GM21526 (cell line): ENCODE measurements around the gene TRIM21.
"Not testable (repeated sequence)": the region's sequence is repeated elsewhere in the genome, so short reads cannot be mapped to it uniquely, and the experiment has no call there.

ENCODE experiments used
- ATAC-seq: cut with Tn5 transposase; IDR thresholded peaks from one replicate; pipeline ENCODE4 v1.9.1; 2021; ENCODE audit warnings: moderate library complexity; ENCODE audit not compliant: unreplicated experiment, low FRiP score

Gene TRIM21

DNA sequence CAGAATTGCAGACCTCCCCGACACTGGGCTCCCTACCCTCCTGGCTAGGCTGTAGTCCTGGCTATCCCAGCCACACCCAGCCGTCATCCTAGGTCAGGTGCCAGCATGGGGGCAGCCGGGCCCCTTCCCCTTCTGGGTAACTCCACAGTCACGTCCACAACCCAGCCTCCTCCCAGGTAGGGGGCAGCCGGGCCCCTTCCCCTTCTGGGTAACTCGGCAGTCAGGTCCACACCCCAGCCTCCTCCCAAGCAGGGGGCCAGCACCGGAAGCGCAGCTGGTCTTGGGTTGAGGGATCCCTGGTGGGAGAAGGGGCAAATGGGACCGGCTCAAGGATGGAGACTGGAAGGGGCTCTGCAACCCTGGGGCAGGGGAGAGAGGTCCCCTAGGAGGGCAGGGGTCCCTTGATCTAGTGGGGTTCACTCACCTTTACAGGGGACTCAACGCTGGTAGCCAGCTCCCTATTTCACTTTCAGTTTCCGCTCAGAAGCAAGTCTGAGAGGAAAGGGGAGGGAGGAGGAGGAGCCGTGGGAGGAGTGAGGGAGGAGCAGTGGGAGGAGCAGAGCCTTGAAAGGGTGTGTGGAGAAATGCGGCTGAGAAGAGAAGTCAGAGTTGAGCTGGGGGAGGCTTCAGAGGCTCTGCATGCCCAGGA is at the start of gene TRIM21:
TRIM21 (minus strand) TSS at position 494 of the 649 bp plus-strand sequence. CDS start 3,293 bp downstream, outside the sequence.
- ATAC-seq, result peak; percentile 100

DNA sequence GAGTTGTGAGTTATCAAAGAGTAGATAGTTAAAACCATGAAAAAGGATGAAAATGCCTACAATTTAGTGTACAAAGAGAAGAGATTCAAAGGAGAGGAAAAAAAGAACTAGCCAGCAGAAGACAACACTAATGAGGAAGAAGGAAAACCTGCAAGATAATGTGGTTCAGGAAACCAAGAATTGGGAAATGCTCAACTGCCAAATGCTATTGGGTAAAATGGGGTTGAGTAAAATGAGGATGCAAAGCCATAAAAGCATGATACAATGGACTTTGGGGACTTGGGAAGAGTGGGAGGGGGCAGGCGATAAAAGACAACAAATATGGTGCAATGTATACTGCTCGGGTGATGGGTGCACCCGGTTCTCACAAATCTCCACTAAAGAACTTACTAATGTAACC is 48.0 kb upstream of the TRIM21 start:
- ATAC-seq, result no peak

DNA sequence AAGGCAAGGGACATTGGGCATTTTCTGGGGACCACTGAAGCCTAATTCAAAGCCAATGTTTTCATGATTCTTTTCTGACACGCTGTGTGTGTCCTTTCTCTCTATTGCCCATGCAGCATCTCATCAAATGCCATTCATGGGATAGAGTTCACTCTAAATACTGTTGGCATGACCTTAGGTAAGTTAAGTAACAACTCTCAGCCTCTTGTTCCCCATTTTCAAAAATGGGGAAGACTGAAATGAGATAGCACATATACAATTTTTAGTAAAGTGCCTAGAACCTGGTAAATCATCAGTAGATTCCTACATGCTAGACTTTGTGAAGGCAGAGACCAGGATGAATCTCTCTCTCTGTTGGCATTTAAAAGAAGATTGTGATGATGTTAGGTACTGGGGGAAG is 42.9 kb upstream of the TRIM21 start:
- ATAC-seq, result no peak

DNA sequence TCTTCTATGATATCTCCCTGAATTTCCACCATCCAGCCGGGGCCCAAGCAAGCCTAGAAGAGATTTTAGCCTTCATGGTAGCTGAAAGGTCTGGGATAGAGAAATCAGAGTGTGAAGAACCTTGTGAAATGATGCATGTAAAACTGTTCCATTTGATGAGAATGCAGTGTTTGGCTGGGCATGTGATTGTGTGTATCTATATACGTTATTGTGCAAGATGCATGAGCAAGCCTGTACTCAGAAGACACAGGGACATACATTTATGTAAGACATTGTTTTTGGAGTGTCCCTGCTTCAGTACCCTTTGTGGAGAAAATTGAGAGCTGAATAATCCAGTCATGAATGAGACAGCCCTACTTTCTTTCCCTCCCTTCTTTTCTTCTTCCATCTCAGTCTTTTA is 40.4 kb upstream of the TRIM21 start:
- no peak for ATAC-seq

DNA sequence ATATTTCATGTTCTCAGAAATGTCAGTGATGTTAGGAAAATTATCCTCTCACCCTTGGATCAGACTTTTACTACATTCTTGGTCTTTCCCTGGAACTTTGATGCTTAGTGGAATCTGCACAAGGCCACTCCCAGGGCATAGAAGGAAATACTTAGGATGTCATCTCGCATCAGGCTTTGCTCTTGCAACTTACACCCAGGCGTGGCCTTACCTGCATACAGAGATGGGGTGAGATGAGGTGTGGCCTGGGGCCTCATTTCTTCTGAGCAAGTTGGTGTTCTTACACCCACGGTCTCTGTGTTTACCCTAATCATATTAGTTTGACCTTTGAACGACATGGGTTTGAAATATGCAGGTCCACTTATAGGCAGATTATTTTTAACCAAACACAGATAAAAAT is 36.5 kb upstream of the TRIM21 start:
- no peak for ATAC-seq

DNA sequence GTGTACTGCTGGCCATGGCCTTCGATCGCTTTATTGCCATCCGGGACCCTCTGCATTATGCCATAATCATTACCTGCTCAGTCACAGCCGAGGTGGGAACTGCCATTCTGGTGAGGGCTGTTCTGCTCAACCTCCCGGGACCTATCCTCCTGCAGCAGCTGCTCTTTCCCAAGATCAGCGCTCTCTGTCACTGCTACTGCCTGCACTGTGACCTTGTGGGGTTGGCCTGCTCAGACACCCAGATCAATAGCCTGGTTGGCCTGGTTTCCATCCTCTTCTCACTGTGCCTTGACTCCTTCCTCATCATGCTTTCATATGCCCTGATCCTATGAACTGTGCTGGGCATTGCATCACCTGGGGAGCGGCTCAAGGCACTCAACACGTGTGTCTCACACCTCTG is 24.9 kb upstream of the TRIM21 start:
- ATAC-seq, result no peak

DNA sequence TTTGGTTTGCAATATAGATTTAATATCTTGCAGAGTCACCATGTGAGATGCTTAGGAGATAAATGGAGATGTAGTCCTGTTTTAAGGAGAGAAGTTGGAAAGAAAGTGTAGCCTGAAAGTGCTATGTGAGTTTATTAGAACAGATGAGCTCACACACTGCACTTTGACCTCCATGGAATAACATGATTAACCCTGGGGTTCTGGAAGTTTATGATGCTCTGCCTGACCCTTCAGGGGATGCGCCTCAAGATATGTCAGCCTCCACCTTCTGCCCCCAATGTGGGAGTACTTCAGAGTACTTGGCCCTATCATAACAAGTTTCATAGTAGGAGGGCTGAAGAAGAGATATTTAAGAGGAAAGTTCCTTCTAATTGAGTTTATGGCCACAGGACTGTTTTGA is 23.3 kb upstream of the TRIM21 start:
- no peak for ATAC-seq

DNA sequence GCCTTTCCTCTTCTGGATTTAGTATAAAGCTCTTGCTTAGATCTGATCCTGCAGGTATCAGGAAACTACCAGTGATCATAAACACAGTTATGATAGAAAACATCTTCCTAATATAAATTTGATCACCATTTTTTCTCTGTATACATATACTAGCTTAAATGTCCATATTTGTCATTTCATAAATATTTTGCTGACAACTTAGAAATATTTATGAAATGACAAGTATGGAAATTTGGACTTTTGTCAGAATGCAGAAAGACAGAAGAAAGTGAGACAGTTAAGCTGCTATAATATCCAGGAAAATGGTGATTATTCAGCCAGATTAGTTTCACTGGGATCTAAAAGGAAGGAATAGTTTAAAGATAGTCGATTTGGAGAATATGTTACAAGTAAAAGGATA is 22.8 kb upstream of the TRIM21 start:
- ATAC-seq, result no peak

DNA sequence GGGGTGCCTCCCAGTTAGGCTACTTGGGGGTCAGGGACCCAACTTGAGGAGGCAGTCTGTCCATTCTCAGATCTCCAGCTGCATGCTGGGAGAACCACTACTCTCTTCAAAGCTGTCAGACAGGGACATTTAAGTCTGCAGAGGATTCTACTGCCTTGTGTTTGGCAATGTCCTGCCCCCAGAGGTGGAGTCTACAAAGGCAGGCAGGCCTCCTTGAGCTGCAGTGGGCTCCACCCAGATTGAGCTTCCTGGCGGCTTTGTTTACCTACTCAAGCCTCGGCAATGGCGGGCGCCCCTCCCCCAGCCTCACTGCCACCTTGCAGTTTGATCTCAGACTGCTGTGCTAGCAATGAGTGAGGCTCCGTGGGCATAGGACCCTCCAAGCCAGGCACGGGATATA is 12.7 kb upstream of the TRIM21 start:
- not testable (repeated sequence) for ATAC-seq

DNA sequence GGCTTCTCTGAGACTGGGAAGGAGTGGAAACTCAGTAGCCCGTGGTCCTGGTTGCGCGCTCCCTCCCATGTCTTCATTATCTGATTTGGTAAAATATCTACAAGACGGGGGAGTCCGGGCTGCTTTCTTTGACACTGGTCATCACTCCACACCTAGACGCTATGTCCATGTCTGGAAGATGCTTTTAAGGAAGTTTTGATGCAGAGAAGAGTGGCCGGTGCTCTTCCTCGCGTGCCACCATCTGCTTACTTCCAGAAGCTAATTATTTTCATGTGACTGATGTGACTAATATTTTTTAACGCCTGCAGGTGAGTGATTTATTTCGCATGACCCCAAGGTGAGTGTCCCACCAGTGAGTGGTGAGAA is 339 bp upstream of the TRIM21 start:
- ATAC-seq, result peak; percentile 12

DNA sequence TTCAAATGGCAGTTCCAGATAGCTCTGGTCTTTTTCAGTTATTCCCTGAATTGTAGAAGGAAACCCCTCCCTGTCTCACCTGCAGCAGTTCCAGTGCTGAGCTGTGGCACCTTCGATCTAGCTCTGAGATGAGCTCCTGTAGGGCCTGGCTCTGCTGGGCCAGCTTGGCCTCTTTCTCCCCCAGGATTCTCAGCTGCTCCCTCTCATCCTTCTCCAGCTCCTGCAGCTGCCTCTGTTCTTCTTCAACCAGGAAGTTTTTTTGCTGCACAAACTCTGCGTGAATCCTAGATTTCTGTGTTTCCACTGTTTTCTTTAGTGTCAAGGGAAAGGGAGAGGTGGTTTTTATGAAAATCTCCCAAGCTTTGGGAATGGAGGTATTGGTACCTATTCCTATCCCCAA is 5.3 kb downstream of the TRIM21 start:
- no peak for ATAC-seq

DNA sequence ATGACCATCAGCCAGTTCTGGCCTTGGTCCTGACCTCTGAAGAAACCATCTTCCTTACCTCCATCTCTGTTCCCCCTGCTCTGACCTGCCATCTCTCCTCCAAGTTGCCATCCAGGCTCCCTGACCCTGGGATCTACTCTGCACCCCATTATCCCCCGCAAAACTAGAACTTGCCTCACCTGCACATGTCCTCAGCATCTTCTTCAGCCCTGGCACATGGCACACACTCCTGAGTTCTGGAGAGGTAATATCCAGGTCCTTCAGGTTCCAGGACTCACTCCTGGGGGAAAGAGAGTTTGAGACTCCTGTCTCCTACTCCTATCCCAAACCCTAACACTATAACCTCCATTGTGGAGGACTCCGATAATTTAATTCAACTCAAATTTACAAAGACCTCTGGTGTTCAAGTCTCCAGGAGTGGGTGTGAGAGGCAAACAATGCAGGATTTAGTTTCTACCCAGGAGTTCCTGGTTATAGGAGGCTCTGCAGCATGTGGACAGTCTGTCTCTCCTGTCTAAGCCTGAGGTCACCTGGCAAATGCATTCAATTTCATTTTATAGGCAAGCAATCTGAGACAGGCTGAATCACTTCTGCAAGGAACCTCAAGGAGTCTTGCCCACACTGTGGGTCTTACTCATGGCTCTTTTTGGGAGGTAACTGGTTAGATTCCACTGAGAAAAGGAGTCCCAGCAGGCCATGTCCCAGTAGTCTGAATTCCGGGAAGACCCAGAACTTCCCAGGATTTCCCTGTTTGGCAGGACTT is 7.3 kb downstream of the TRIM21 start:
- ATAC-seq, result no peak

DNA sequence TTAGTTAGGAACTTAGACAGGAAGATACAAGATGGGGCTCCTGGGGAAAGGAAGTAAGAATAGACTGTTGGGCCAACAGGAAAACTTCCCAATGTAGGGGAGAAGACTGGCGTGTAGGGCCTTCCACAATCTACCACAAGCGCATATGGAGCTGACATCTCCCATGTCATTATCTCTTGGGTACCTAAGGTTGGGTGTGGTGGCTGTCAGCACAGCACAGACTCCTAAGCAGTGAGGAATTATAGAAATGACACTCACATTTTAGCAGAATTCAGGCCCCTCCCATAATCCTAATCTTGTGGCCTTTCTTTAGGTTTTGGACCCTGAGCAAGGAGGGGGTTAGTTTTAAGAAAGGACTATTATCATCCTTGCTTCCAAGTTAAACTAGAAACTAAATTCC is 11.6 kb downstream of the TRIM21 start:
- no peak for ATAC-seq

DNA sequence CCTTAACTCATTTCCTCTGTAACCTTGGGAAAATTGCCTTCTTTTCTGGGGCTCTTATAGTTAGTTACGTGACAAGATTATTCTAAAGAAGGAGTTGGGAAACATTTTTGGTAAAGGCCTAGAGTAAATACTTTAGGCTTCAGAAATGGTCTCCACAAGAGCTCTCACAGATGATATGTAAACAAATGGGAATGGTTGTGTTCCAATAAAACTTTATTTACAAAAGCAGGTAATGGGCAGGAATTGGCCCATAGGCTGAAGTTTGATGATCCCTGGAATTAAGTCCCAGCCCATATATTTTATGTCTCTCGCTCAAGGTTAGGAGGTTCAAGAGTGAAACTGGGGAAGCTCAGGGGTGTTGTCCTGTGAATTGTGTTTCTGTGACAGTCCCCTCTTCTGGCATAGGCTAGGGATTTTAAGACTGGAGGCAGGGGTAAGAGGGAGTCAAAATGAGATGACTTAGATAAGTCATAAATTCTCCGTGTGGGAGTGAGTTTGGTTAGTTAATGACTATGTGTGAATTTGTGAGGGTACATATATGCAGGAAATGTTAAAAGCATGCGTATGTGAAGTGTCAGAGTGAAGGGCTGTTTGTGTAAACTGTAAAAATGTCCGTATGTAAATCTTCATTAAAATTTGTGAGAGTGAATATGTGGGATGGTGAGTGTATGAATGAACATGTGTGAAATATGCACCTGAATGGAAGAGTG is 17.9 kb downstream of the TRIM21 start:
- no peak for ATAC-seq

DNA sequence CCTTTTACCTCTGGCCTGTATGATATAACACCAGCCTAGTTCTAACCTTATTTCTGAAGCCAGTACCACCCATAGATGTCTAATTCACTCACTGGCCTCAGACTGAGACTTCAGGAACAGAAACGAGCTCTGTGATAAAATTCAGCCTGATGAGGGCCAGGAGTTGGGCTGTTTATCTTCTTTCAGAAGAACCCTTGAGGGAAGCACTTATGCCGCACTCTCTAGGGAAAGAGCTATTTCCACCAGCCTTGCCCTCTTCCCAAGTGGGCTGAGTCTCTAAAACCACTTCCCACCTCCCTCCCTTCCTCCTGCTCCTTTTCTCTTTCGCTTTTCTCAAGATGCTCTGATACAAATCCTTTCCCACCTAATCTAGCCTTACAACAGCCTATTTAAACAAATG is 23.3 kb downstream of the TRIM21 start:
- ATAC-seq, result no peak

DNA sequence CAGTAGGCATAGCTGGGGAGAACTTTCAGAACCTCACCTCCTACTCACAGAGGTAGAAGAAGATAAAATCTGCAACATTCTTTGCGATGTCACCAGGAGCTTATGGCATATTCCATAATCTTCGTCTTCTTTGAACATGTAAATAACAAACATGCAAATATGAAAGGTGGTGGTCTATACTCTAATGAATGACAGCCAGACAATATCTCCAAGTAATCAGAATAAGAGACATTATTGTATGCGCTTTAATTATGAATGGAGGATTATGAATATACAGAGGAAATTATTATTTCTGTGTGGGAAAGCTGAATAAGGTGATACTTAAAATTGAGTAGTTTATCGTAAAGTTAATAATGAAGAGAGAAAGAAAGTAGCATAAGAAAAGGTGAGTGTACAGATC is 25.2 kb downstream of the TRIM21 start, which contains the start of gene OR52B4:
OR52B4 (minus strand) TSS at position 101 of the 400 bp plus-strand sequence; CDS start at position 10, 91 bp downstream.
- no peak for ATAC-seq

DNA sequence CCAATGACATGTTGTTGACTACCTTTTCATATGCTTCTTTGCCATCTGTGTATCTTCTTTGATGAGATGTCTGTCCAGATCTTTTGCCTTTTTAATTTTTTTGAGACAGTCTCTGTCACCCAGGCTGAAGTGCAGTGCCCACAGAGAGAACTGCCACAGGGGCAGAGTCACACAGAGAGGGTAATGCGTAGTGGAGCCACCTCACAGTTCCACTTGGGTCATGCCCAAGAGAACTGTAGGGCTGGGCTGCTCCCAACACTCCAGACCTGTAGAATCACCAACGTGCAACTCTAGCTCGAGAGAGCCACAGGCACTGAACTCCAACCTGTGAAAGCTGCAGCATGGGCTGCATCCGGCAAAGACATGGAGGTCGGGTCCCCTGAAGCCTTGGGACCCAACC is 45.4 kb downstream of the TRIM21 start:
- ATAC-seq, result not testable (repeated sequence)

DNA sequence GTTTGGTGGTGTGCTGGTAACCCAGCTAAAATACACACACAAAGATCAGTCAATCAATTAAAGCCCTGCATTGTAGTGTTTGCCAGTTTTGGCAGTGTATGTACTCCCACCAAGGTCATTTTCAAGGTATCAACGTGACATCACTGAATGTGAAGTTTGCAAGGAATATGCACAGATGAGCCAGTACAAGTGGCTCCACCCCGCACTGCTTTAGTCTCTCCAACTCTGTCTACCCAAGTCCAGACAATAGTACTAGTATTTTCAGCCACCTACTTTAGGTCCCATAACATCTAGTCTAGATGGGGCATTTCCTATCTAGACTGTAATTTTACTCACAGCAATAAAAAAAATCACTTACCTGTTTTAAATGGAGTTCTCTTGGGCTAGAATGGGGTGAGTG is 48.1 kb downstream of the TRIM21 start:
- not testable (repeated sequence) for ATAC-seq
